Head of caudate nucleus (tissue), 42 donors: ENCODE measurements around the gene HOXD1.
A peak's percentile ranks its signal among the peaks of the same experiment; 100 is the strongest.

Source experiments
- DNase-seq, 42 donors: peaks; one replicate each; pipeline versions ENCODE4 v3.0.0 to v3.0.0-alpha.2; 2020 to 2021; ENCODE audit warnings: mixed read lengths in 7 of 42
- intact Hi-C: fragments of 100-400 bp; cut with DNase I; formaldehyde crosslinking; loops from one replicate; pipeline ENCODE4 v1.15.0; 2022

HOXD1 gene

DNA sequence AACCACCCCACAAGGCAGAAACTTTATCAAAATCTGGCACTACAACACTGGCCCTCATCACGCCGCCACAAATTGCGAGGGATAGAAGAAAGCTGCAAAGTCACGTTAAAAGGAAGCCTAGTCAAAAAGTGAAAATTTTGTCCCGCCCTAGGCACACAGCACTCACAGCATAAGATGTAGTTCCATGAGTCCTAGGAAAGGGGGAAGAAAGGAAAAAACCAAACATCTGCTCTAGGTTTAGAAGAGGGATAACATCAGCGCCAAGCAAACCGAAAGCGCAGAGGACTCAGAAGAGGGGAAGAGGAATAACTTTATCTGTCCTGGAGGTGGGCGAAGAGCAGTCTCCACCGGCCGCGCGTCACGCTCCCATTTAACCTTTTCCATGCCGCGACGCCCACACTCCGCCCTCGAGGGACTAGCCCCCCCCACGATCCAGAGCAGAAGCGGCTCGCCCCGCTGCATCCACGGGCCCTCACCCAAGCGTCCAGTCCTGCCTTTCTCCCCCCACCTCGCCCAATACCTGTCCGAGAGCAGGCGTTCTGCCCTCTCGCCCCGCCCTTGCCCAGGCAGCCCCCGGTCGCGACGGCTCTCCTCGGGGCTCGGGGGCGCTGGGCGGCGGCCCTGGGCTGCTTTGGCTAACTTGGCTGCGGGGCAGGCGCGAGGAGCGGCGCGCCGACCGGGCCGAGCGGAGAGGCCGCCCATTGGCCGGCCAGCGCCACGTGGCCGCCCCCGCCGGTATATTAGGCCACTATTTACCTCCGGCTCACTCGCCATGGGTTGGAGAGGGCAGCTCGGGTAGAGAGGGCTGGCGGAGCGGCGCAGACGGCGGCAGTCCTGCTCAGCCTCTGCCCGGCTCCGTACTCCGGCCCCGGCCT lies at the start of gene HOXD1:
TSS of gene HOXD1 (plus strand) at position 770 of the 875 bp plus-strand sequence. CDS start 134 bp downstream, outside the sequence.
- DNase-seq: peak in 41 of 42 donors; percentile 8 to 85 (median 67)
- intact Hi-C loops: no loop called here

DNA sequence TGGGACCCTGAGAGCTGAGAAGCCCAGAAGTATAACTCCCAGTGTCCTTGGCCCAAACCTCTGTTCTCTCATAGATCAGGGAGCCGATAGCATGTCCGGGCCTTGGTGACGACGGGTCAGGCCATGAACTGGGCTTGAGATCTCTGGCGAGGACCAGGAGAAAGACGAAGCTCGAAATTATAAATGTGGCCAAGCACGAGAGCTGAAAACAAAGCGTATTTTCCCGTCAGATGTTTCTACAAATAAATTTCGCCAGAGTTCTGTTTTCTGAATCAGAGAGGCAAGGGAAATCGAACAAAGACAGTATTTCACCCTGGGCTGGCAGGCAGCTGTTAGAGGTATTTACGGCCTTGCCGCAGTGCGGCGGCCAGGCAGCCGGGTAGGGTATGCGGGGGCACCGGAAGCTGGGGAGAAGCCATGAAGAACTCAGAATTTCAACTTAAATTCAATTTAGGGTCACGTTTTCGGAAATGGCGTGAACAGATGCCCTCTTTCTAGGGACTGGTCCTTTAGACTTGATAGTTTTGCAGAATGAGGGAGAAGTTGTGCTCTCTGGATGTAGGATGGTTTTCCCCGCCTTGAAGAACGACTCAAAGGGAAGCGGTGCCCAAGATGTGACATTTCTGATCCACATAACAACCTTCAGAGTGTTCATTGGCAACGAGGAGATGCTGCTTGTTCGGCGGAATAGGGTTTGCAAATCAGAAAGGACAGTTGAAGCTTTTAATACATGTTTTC lies 49.4 kb upstream of the HOXD1 start:
- intact Hi-C loops: loop anchor here (5.0 kb wide), 1 partner anchor 418 kb away; no protein-coding TSS in a partner anchor
- peak in 1 of 42 donors; percentile 12 for DNase-seq

DNA sequence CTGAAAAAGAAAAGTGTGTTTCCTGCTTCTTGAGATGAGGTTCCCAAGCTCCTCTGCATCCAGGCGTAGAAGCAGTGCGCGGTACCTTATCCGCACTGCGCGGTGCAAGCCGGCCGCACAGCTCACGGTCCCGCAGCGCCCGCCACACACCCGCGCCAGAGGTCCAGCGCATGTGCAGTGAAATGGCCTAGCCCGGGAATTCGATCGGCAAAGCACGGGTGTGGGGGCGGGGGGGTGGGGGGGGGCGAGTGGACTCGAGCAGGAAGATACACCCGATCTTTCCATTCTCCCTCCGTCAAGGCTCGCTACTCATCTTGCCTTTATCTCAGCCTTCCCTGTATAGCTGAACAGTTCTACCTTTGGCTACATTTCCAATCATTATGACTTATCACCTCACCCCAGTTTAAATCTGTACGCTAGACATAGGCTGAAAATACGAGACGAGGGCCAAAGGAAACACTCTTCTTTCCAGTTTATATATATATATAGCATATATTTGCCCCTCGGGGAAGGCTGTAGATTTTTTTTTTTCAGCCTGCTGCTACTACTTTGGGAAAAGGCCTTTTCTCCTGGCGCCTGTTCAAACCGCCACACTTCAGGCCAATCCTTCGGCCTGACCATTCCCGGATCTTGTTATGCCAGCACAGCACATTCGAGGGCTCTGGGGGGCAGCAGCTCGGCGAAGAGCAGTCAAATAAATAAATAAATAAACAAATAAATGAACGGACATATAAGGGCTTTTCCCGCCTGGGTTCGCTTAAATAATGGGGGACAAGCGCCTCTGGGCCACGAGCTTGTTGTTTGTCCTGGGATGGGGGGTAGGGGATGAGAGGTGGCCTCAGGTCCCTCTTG lies 48.6 kb upstream of the HOXD1 start:
- intact Hi-C loops: loop anchor here (5.0 to 10.0 kb wide), 4 partner anchors 317 to 1005 kb away; no protein-coding TSS in a partner anchor
- peak in 1 of 42 donors; percentile 32 for DNase-seq

DNA sequence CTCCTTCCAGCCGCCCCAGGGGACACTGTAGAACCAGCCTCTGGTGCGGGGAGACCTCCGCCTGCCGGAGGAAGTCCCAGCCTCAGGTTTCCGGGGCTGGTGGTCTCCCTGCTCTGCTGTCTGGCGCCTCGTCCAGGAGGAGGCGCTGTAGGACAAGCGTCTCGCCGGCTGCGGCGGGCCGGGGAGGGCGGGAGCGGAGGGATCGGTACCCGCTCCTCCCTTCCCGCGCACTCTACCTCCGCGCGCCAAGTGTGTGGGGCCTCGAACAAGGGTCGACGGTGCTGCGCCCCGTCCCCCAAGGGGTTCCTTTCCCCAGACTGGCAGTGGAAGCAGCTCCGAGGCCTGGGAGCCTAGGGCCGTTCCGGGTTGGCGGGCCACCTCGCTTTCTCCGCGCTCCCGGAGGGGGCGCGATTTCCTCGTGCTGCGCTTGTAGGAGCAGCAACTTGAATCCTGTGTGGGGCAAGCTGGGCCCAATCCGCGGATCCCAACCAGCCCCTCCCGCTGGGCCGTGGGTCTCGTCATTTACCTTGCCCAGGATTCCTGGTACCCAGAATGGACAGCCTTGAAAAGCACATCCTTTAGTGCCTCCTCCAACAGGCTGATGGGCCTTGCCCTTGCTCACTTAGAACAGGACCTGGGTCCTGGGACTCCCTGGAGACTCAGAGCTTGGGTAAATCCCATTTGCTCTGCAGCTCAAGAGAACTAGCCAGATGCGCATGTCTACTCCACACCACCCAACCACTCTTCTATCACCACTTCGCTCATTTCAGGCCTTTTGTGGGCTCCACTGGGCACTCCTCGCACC lies 47.8 kb upstream of the HOXD1 start:
- peak; percentile 22 to 85 (median 68) for DNase-seq
- intact Hi-C loops: loop anchor here (5.0 to 10.0 kb wide), 3 partner anchors 317 to 1004 kb away; no protein-coding TSS in a partner anchor

DNA sequence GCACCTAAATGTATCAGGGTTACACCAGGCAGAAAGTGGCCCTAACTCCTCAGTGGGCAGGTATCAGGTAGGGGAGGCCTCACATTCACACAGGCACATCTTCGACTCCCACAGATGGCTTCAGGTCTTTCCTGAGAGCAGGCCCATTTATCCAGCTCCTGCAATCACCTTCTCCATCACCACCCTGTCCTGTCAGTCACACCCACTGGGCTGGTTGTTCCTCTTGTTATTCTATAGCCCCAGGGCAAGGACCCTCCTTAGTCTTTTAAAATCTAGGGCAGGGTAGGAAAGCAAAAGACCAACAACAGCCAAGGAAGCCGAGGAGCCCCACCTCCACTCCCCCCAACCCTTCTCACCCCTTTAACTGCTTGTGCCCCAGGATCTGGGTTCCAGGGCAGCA lies 46.2 kb upstream of the HOXD1 start:
- intact Hi-C loops: loop anchor here (5.0 to 10.0 kb wide), 3 partner anchors 315 to 1003 kb away; no protein-coding TSS in a partner anchor
- DNase-seq: no peak

DNA sequence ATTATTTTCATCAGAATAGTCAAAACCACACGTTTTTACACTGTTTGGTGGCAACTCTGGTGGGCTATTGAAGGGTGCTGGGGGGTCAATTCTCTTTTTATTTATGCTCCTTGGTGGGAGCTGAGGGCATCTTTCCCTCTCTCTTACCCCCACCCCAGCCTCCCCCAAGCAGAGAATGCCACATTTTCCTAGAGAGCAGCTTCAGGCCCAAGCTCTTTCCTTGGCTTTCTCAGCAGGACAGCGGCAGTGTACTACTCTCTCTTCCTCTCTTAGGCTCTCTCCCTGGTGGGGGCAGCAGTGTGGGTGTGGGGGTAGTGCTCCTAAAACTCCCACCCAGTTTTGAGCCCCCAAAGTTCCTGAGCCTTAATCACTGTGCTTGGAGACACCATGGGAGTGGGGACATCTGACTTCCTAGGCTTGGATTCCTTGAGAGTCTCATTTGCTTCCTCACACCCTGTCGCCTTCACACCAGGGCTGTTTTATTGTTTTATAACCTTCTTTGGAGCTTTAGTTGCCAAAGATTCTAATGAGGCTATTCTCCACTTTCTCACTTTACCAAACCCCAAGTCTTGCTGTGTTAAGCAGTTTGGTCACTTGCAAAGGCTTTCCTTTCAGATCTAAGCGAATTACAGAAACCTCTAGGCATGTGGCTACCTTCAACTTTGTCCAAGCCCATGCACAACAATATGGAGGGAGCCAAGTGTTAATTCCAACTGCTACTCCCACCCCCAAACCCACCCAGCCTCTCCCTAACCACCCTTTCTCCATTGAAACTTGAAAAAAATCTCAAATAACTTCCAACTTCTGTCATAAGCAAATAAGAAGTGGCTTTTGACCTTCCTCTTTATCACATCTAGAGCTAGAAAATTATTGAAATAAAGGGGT lies 43.1 kb upstream of the HOXD1 start:
- DNase-seq: no peak
- intact Hi-C loops: loop anchor here (10.0 kb wide), 1 partner anchor 999 kb away; no protein-coding TSS in a partner anchor

DNA sequence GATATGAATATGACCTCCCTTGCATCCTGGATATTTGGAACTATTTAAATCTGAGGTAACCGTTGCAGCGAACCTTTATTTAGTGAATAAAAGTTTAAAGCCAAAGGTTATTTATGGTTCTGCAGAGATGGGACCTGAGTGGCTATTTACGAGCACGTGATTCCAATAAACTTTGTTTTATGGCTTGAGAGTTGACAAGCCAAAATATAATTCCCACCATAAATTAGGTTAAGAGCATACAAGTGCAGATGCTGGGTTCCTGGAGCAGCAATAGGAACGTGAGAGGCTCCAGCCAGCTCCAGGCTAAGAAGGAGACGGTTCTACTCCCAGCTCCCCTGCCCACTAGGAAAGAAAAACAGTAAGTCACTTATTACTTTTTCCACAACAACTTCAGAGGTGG lies 42.4 kb upstream of the HOXD1 start:
- intact Hi-C loops: loop anchor here (10.0 kb wide), 1 partner anchor 999 kb away; no protein-coding TSS in a partner anchor
- no peak for DNase-seq

DNA sequence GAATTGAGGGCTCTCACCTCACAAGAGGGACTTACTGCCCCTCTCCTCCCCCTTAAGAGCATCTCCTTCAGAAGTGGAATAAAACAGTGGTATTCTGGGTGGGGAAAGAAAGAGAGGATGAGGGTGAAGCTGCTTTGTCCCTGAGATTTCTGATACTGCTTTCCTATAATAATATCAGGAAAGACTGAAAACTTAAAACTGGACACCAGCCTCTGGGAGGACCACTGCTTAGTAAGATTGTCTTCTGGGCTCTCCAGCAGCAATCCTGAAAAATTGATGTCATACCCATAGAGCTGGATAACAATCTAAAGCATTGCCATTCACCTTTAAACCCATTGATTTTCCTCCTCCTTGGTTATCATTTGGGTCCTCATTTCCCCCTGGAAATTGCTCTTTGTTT lies 41.8 kb upstream of the HOXD1 start:
- DNase-seq: no peak
- intact Hi-C loops: loop anchor here (10.0 kb wide), 1 partner anchor 998 kb away; no protein-coding TSS in a partner anchor

DNA sequence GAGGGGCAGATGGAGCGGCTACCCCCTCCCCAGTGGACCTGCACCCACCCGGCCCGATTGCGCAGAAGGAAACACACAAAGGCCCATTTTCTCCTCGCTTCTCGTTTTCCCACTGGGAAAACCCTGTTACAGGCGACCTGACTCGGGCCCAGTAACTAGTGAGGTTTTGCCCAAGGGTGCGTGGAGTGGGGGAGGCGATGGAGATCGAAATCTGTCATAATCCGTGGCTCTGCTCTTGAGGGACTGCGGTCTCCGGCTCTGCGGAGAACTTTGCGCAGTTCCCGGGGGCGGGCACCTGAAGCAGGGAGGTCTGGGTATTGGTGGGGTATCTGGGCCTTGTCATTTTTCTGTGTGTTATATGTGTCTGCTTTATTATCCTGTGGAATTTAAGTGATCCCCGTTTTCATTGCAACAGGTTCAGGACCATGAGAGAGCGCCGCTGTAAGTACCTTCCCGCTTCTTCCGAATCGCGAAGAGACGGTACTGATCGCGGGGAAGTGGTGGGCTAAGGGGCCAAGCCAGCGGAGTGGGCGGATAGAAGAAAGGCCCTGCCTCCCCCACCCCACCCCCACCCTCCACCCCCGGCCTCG lies 41.2 kb upstream of the HOXD1 start:
- intact Hi-C loops: loop anchor here (10.0 kb wide), 1 partner anchor 997 kb away; no protein-coding TSS in a partner anchor
- no peak for DNase-seq

DNA sequence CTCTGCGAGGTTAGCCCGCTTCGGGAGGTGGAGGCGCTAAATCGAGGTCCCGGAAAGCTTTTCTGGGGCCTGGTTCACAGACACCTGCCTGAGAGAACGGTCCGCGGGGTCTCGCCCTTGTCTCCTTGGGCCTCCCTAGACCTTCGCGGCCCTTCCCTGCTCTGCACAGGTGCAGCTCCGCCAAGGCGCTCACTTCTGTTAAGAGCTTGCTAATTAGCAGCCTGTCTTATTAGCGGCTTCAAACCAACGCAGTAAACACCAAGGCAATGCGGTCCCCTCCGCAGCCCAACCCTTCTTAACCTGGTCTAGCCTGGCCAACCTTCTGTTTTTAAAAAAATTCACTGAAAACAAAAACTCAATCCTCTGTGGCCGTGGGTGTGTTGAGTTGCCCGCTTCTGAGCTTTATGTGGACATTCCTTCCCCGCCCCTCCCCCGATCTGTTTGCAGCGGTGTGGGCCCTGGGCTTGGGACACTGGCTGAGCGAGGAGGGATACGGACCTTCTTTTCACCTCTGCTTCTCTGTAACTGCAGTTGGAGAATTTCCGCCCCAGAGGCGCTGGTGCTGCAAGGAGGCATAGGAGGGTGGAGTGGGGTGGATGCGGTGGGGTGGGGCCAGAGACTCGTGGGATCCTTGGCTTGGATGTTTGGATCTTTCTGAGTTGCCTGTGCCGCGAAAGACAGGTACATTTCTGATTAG lies 40.5 kb upstream of the HOXD1 start:
- no peak for DNase-seq
- intact Hi-C loops: loop anchor here (10.0 kb wide), 1 partner anchor 997 kb away; no protein-coding TSS in a partner anchor

DNA sequence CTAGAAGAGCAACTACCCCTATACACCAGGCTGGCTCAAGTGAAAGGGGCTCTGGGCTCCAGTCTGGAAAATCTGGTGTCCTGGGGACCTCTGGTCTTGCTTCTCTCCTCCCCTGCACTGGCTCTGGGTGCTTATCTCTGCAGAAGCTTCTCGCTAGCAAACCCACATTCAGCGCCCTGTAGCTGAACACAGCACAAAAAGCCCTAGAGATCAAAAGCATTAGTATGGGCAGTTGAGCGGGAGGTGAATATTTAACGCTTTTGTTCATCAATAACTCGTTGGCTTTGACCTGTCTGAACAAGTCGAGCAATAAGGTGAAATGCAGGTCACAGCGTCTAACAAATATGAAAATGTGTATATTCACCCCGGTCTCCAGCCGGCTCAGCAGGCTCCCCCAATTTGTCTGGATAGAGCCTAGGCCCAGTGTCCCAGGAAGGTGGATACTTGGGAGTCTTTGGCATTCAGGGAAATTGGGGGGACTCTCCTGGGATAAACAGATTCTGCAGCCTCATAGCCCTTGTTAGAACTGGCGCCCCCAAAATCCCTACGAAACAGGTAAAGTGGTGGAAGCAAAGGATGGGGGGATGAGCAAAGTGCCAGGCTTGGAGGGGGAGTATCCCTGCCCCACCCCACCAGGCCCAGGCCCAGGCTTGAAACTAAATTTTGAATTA lies 39.6 kb upstream of the HOXD1 start:
- DNase-seq: no peak
- intact Hi-C loops: loop anchor here (10.0 kb wide), 1 partner anchor 996 kb away; no protein-coding TSS in a partner anchor

DNA sequence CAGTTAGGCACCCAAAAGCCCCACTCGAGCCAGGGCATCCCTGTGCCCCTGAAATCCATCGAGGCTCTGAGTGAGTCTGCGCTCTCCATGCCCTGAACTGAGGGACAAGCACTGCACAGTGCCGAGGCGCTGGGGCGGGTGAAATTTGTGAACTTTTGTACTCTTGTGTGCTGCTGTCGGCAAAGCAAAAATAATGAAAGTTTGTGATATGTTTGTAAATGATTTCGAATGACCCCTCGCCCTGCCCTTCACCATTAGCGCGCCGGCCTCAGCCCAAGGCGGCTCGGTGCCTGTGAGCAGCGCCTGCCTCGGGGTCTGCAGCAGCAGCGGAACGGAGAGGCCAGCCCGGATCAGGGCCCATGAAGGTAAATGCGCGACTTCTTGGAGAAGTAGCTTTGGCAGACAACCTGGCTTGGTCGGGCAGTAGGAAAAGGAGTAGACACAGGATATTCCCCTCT lies 39.0 kb upstream of the HOXD1 start:
- no peak for DNase-seq
- intact Hi-C loops: loop anchor here (10.0 kb wide), 1 partner anchor 995 kb away; no protein-coding TSS in a partner anchor

DNA sequence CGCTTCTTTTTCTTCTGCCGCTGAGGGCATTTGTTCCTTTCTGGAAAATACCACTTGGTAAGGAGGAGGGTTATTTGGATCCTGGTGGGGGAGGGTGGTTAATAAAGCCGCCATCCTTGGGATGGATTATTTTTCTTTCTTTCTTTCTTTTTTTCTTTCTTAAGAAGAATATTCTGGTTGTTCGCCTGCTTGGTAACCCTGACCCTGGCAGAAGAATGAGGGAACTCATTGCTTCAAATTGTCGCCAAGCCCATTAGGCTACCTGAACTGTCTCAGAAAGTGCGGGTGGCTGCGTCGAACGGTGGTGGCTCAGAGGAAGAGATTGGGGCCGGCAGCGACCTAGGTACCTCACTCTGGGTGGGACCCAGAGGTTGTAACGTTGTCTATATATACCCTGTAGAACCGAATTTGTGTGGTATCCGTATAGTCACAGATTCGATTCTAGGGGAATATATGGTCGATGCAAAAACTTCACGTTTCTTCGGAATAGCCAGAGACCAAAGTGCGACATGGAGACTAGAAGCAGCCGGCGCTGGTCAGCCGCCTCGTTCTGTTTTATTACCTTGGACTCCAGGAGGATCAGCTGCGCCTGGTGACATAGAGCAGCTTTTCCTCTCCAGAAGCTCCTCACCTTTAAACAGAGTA lies 38.4 kb upstream of the HOXD1 start:
- DNase-seq: no peak
- intact Hi-C loops: loop anchor here (10.0 kb wide), 1 partner anchor 995 kb away; no protein-coding TSS in a partner anchor
